HG03558 (cell line): ENCODE measurements around the gene MDM1.

Experiments
- ATAC-seq: cut with Tn5 transposase; IDR thresholded peaks from one replicate; pipeline ENCODE4 v1.9.1; 2021; ENCODE audit warnings: moderate number of reproducible peaks; ENCODE audit not compliant: unreplicated experiment; ENCODE audit errors: extremely low read depth

MDM1 gene

DNA sequence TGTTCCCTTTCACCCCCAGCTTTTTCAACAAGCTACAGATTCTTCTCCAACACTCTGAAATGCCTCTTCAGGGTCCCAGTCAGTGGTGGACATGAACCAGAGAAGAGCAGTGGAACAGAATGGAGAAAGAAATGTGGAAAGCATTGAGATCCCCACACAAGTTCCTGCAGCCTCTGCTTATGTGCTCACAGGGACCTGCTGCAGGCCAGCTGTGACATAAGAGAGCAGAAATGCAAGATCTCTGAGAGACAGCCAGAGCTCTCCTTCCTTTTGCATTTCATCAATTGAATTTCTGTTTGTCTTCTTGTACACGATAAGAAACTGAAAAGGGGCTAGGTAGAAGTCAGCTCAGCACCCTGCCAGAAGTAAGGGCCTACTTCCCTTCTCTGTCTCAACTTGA lies 6.2 kb downstream of the MDM1 start:
- no peak for ATAC-seq

- no peak for ATAC-seq
Observed at GRCh38 chr12:68324531-68324930, 7.6 kb downstream of the MDM1 start.

- ATAC-seq, result no peak
Observed at GRCh38 chr12:68321140-68321539, 11.0 kb downstream of the MDM1 start.

DNA sequence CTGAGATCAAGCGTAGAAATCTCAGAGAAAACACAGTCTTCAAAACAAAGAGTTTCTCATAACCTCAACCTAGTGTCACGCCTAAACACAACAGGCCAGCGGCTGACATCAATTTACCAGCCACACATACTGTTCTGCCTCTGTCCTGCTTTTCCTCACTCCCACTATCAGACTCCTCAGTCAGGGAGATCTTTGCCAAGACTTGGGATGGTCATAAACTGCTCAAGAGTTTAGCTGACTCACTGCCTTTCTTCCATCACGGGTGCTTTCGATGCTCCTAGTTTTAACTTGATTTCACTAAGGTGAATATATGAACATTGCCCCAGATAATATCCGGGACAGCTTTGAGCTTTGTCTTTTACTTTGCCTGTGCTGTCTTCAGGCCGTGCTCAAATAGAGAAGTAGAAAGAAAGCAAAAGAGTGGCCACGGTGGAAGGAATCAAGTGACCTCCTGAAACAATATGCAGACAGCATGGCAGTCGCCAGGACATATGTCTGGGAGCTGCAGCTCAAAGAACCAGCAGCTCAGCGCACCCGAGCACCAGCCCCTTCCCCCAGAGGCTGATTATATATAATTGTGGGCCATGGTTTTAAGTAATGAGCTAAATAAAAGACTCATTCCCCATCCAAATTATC lies 12.1 kb downstream of the MDM1 start:
- ATAC-seq, result no peak

- ATAC-seq, result no peak
Observed at GRCh38 chr12:68317047-68317667, 15.0 kb downstream of the MDM1 start.

DNA sequence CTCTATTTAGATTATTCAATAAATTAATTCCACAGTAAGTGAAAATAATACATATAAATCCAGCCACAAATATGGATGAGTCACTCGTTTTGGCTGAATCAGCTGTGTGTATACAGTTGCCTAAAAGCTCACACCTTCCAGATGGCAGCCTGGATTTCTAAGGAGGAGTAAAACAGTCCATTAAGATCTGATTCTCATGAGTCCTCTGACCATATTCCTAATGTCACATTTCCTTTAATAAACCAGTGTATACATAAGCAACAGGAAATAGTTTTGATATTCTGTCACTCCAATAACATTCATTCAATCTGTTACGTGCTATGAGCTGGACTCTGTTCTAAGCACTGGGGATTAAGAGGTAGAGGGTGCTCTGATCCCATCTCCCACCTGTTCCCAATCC lies 21.8 kb downstream of the MDM1 start:
- no peak for ATAC-seq

- no peak for ATAC-seq
Observed at GRCh38 chr12:68306564-68306963, 25.6 kb downstream of the MDM1 start.

GRCh38 chr12:68305278-68305677 lies 26.9 kb downstream of the MDM1 start:
- ATAC-seq, result no peak

- no peak for ATAC-seq
Observed at GRCh38 chr12:68304626-68305025, 27.5 kb downstream of the MDM1 start.

GRCh38 chr12:68303850-68304249 lies 28.3 kb downstream of the MDM1 start:
- no peak for ATAC-seq

DNA sequence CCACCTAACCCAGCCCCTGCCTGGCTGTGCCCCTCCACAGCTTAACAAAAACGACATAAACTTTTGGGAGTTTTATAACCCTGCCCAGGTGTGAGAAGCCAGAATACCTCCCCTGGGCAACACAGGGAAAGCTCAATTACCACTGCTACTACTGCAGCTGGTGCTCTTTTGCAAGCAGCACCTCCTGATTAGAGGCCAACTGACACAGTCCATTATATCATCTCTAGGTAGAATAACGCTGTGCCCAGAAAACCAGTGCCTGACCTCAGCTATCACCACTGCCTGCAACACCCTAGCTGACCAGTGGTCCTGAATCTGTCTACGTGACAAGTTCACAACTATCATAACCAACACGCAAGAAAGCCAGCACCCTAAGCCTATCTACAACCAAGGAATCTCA lies 34.2 kb downstream of the MDM1 start:
- no peak for ATAC-seq

- no peak for ATAC-seq
Observed at GRCh38 chr12:68294251-68294650, 37.9 kb downstream of the MDM1 start.

GRCh38 chr12:68293347-68293746 lies 38.8 kb downstream of the MDM1 start:
- ATAC-seq, result no peak

- ATAC-seq, result no peak
Observed at GRCh38 chr12:68292151-68292943, 39.8 kb downstream of the MDM1 start.

GRCh38 chr12:68291396-68292036 lies 40.6 kb downstream of the MDM1 start:
- no peak for ATAC-seq

DNA sequence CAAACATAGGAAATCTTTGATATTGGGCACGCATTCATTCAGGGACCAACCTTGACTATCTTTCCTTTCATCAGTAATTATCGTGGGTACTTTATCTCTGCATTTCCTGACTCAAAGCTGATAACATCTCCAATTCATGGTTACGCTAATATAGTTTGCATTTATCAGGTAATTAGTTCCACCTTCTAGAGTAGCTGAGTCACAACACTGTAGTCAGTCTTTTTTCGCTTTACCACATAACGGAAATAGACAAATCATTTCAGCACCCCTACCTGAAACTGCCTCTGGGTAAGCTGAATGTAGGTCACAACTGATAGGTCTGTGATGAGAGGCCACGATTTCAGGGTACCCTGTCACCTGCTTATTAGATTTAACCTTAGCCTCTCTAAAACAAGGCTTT lies 42.0 kb downstream of the MDM1 start:
- ATAC-seq, result peak; percentile 96

DNA sequence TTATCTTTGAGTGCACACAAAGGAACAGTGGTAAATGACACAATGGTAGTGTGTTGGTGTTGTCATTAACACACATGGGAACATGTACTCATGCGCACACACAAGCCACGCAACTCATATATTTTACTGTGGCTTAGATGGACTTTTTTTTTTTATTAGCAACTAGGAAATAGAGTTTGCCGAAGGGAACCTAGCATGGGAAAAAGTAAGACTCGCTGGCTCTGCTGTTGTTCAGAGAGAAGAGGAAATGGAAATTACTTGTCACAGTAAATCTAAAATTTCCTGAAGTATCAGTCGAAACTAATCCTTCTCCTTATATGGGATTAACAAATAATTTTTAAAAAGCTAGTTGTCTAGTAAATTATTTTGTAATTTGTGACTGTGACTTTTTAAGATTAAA lies 45.1 kb downstream of the MDM1 start:
- no peak for ATAC-seq

DNA sequence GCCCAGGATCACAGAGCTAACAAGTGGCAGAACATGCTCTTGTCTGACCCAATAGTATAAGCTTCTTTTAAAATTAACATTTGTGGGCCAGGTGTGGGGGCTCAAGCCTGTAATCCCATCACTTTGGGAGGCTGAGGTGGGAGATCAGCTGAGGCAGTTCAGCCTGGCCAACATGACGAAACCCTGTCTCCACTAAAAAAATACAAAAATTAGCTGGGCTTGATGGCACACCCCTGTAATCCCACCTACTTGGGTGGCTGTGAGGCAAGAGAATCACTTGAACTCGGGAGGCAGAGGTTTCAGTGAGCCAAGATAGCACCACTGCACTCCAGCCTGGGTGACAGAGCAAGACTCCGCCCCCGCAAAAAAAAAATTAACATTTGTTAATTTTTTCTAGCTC lies 45.8 kb downstream of the MDM1 start:
- ATAC-seq, result no peak

DNA sequence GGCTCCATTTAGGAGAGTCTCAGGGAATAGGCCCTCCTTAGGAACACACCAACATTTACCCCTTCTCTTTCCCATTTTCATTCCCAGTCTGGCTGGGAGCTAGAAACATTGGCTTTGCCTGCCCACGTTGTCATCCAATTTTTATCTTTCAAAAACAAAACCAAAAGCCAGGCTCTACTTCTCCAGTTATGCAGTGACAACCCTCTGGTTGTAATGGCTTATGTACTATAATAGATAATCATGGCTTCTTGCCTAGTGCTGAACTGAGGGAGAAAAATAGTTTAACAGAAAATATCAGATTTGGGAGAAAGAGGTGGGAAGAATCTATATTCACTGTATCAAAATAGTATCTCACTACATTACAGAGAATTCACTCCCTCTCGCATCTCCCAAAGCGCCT lies 46.6 kb downstream of the MDM1 start:
- no peak for ATAC-seq

DNA sequence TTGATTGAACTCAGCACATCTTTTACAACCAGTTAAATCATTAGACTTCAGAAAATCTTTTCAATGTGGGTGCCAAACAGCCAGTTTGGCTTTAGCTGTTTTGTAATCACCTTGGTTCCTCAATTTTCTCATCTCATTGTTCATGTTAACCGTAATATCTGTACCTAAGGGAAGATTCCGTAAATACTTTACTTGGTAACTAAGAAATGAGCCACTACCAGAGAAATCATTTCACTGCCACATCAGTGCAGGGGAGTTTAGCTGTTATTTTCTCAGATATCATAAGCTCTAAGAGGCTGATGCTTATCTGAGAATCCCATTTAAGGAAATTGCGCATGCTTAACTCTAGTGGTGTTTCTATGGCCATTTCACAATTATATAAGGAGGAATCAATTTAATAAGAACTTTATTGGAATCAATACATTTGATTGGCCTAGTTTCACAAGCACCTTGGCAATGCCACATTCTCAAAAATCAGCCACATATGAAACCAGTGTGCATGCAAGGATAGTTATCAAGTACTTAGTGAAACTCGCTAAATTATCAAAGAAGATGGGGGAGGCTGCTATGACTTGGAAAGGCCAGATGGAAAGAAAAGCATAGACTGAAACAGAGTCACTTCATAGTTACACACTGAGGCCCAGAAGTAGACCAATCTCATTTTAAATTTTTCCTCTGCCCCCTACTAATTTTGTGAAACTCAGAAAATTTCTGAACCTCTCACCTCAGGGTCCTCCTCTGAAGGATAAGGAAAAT lies 50.7 kb downstream of the MDM1 start:
- no peak for ATAC-seq
